CD4-positive, alpha-beta T cell treated with Interleukin-17A for 4 hours (primary cell): ENCODE results near the gene RNF212.

ENCODE experiments used
- DNase-seq: peaks from one replicate; pipeline ENCODE4 v3.0.0-alpha.2; 2020; ENCODE audit warnings: mixed read lengths

RNF212 gene

GRCh38 chr4:1045595-1046201 lies 67.7 kb downstream of the RNF212 start:
- no peak for DNase-seq

- DNase-seq = no peak
These were observed 68.2 kb downstream of the RNF212 start for GRCh38 chr4:1045193-1045594.

GRCh38 chr4:1044469-1045192 lies 68.7 kb downstream of the RNF212 start:
- DNase-seq = no peak

GRCh38 chr4:1043651-1044468 lies 69.5 kb downstream of the RNF212 start:
- peak; percentile 27 for DNase-seq

GRCh38 chr4:1043162-1043561 lies 70.2 kb downstream of the RNF212 start:
- no peak for DNase-seq

GRCh38 chr4:1042352-1043055 lies 70.9 kb downstream of the RNF212 start:
- DNase-seq = no peak

- no peak for DNase-seq
These were observed 71.4 kb downstream of the RNF212 start for GRCh38 chr4:1041936-1042330.

GRCh38 chr4:1041147-1041935 lies 72.0 kb downstream of the RNF212 start:
- DNase-seq = no peak

GRCh38 chr4:1040344-1041146 lies 72.8 kb downstream of the RNF212 start:
- no peak for DNase-seq

GRCh38 chr4:1039493-1040343 lies 73.6 kb downstream of the RNF212 start:
- no peak for DNase-seq

- DNase-seq = no peak
These were observed 74.3 kb downstream of the RNF212 start for GRCh38 chr4:1038948-1039492.

GRCh38 chr4:1036976-1037810 lies 76.2 kb downstream of the RNF212 start:
- DNase-seq = no peak

GRCh38 chr4:1036095-1036494 lies 77.3 kb downstream of the RNF212 start:
- no peak for DNase-seq

- DNase-seq = no peak
These were observed 77.9 kb downstream of the RNF212 start for GRCh38 chr4:1035510-1035909.

GRCh38 chr4:1033840-1034551 lies 79.4 kb downstream of the RNF212 start:
- DNase-seq = no peak

GRCh38 chr4:1032861-1033260 lies 80.5 kb downstream of the RNF212 start:
- no peak for DNase-seq

GRCh38 chr4:1031956-1032795 lies 81.2 kb downstream of the RNF212 start:
- DNase-seq = no peak

- no peak for DNase-seq
These were observed 82.0 kb downstream of the RNF212 start for GRCh38 chr4:1031346-1031745.
